Astrocyte of the cerebellum (primary cell): Measurements from ENCODE around the gene HMG20B.

Source experiments
- DNase-seq: peaks from one replicate; pipeline ENCODE4 v3.0.0-alpha.2; 2011; ENCODE audit warnings: low read depth
- H3K4me3 ChIP-seq: 2 replicates; pipeline ENCODE4 v1.5.1; 2011; ENCODE audit warnings: mild to moderate bottlenecking, low read depth, low read length, moderate library complexity
- in situ Hi-C: cut with HindIII; loops from 2 replicates; pipeline ENCODE4 v1.10.0; 2017; ENCODE audit warnings: low sequenced_read_pairs
- TF ChIP-seq, protein P1 (sequence below): IDR thresholded peaks from 2 replicates; pipeline ENCODE4 v1.5.1; 2012; ENCODE audit warnings: low read length, low read depth, moderate library complexity, mild to moderate bottlenecking; ENCODE audit errors: missing control alignments

Gene HMG20B

DNA sequence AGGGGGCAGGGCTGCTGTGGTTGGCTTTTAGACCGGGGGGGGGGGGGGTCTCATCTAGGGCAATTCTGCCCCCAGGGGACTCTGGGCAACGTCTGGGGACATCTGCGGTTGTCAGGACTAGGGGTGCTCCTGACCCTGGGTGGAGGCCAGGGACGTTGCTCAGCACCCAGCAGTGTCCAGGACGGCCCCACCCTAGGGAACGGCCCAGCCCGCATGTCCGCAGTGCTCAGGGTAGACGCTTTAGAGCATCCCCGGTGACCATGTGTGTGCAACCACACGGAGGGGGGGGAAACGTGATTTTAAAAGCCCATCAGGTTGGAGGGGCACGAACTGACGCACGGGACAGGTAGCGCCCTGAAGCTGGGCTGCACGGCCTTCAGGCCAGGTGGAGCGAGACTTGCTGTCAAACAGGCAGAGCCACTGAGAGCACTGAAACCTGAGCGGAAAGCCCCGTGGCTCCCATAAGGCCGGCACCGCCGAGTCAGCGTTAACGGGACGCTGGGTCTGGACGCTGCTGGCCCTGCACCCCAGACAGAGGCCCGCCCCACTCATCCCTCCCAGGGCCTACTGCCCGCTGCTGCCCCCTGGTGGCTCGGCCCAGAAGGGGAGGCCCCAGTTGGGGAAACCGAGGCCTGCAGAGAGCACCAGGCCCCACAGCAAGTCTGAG is 45.5 kb downstream of the HMG20B start:
- in situ Hi-C loops: no loop called here
- TF ChIP-seq, protein P1, sequence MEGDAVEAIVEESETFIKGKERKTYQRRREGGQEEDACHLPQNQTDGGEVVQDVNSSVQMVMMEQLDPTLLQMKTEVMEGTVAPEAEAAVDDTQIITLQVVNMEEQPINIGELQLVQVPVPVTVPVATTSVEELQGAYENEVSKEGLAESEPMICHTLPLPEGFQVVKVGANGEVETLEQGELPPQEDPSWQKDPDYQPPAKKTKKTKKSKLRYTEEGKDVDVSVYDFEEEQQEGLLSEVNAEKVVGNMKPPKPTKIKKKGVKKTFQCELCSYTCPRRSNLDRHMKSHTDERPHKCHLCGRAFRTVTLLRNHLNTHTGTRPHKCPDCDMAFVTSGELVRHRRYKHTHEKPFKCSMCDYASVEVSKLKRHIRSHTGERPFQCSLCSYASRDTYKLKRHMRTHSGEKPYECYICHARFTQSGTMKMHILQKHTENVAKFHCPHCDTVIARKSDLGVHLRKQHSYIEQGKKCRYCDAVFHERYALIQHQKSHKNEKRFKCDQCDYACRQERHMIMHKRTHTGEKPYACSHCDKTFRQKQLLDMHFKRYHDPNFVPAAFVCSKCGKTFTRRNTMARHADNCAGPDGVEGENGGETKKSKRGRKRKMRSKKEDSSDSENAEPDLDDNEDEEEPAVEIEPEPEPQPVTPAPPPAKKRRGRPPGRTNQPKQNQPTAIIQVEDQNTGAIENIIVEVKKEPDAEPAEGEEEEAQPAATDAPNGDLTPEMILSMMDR: peak; percentile 87
- H3K4me3 ChIP-seq: no peak overlapping the region
- no peak for DNase-seq

DNA sequence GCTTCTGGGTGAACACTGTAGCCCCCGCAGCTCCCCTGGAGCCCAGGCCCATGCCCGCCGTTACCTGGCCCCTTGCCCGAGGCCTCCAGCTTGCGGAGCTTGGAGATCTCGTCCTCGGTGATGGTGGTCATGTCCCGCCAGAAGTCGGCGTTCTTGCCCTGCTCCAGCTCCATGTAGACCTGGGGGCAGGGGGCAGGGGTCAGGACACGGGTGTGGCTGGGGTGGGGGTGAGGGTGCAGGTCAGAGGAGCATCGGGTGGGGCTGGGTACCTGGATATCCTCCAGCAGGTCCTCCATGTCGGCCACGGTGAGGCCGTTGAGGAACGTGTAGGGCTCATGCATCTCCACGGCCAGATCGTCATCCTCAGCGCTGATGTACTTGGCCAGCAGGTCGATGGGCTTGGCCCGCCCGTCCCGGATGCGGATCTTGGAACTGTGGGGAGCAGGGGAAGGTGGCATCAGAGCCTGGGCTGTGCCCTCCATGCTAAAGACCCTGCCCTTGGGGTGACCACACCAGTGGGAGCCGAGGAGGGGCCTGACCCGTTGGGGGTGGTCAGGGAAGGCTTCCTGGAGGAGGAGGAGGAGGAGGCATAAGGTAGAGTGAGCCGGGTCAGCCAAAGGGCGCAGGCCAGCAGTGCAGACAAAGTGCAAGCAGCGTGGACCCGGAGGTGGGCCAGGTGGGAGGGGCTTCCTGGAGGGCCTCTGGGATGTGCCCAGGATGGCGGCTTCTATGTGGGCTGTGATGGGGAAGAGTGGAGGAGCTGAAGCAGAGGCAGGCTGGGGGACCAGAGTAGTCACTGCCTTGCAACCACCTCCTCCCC is 46.3 kb downstream of the HMG20B start:
- H3K4me3 ChIP-seq: no peak overlapping the region
- no peak for DNase-seq
- TF ChIP-seq, protein P1: no peak
- in situ Hi-C loops: no loop called here

DNA sequence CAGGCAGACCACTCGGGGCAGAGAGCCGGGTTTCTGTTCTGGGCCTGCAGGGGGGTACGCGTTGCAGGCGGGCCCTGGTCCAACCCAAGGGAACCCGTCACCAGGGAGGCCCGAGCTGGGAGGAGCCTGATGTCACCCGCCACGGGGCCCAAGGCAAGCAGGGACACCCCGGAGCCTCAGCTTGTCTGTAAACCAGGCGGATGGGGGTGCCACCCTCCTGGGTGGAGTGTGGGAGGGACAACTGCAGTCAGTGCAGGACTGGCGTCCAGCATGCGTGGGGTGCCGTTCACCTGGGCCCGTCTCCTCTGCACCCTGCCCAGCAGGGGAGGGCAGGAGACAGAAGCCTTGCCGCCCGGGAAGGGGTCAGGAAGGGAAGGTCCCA is 46.9 kb downstream of the HMG20B start:
- TF ChIP-seq, protein P1: no peak
- in situ Hi-C loops: loop anchor here (5.0 kb wide), 2 partner anchors 42 to 82 kb away; partner anchors contain the start of gene TEKTIP1
- no peak for DNase-seq
- no peak overlapping the region for H3K4me3 ChIP-seq

DNA sequence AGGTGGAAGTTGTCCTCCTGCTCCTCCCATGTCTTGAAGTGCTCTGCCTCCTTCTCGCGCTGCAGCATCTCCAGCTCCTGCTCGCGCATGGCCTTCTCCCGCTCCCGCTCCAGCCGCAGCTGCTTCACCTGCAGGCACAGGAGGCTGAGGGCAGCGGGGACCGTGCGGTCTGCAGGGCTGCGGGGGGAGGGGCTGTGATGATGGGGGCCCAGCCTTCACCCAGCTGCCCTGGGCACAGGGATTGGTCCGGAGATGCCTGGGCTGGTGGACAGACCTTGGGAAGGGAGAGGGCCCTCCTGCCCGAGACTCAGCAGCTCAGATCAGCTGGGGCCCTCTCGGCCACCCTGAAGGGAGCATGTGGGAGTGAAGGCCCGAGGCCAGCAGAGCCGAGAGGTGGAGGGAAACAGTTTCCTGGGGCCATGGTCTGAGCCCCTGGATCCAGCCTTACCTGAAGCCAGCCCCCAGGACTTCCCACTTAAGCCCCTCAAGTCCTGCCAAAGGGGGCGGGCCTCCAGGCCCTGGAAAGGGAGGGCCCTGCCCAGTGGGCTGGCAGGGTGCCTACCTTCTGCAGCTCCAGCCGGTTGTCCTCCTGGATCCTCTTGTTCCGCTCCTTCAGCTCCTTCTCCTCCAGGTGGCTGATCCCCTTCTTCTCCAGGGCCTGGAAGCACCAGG is 47.5 kb downstream of the HMG20B start:
- TF ChIP-seq, protein P1: no peak
- no peak overlapping the region for H3K4me3 ChIP-seq
- in situ Hi-C loops: loop anchor here (5.0 kb wide), 2 partner anchors 43 to 83 kb away; partner anchors contain the start of gene TEKTIP1
- DNase-seq: no peak

DNA sequence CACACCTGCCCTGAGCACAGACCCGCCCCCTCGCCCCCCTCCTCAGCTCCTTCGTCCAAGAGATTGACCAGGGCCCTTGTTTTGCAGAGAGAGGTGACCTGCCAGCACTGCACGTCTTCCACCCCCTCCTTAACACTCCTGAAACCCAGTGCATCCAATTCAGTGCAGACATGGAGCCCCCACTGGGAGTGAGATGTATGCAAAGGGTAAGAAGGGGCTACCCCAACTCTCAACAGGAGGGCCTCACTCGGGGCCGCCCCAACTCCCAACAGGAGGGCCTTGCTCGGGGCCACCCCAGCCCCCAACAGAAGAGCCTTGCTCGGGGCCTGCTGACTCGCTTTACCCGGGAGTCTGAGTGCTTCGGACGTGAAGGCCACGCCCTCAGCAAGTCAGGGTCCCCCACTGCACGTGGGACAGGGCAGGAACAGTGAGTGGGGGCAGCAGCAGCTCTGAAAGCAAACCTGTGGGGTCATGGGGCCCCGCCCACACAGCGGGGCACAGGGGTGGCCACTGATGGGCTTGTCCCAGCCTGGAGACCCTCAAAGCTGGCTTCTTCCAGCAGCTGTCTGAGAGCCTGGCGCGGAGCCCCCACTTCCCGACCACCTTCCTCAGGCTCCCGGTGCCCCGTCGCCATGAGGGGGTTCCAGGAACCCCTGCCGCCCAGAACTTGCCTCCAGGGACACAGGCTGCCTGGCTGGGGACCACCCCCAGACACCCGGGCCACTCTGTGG is 48.2 kb downstream of the HMG20B start:
- no peak for DNase-seq
- no peak overlapping the region for H3K4me3 ChIP-seq
- in situ Hi-C loops: loop anchor here (5.0 kb wide), 2 partner anchors 44 to 84 kb away; partner anchors contain the start of gene TEKTIP1
- TF ChIP-seq, protein P1: no peak

DNA sequence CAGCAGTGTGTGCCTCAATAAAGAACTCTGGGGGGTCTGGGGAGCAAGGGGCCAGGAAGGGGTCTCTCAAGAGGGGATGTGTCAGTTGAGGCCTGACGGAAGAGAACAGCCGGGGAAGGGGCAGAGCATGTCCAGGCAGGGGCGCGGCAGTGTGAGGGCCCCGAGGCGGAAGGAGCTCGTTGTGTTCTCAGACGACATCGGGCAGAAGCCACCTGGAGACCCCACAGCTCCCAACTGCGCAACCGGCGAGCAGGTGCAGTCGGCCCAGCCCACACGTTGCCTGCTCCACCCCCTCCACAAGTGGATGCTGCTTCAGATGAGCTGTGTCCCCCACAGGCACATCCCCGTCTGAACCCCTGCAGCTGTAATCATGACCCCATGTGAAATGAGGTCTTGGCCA is 48.9 kb downstream of the HMG20B start:
- DNase-seq: no peak
- H3K4me3 ChIP-seq: no peak overlapping the region
- TF ChIP-seq, protein P1: no peak
- in situ Hi-C loops: loop anchor here (5.0 kb wide), 2 partner anchors 44 to 84 kb away; partner anchors contain the start of gene TEKTIP1
